Liver (tissue), 3 donors: ENCODE measurements around the gene ALX4.

Source experiments
- ATF3 ChIP-seq: IDR thresholded peaks from 2 replicates; pipeline ENCODE4 v1.6.1; 2016; ENCODE audit warnings: antibody characterized with exemption
- CTCF ChIP-seq: fragments of 150-350 bp; IDR thresholded peaks from 2 replicates; pipeline ENCODE4 v1.5.1; 2017; ENCODE audit warnings: improper control_type of control experiment, low read depth, low read length; ENCODE audit not compliant: missing input control
- GABPA ChIP-seq, 2 donors: IDR thresholded peaks in 1 of 2; conservative IDR thresholded peaks in 1 of 2; 2 replicates each; pipeline ENCODE4 v1.6.1; 2016; ENCODE audit warnings: antibody characterized with exemption in 2 of 2, mild to moderate bottlenecking in 1 of 2, moderate library complexity in 1 of 2
- JUND ChIP-seq, 2 donors: IDR thresholded peaks; 2 replicates each; pipeline ENCODE4 v1.6.1; 2016; ENCODE audit warnings: antibody characterized with exemption in 2 of 2
- MAX ChIP-seq: IDR thresholded peaks from 2 replicates; pipeline ENCODE4 v1.6.1; 2016; ENCODE audit warnings: antibody characterized with exemption
- NR2F2 ChIP-seq: IDR thresholded peaks from 2 replicates; pipeline ENCODE4 v1.6.1; 2016; ENCODE audit warnings: antibody characterized with exemption
- REST ChIP-seq: IDR thresholded peaks from 2 replicates; pipeline ENCODE4 v1.6.1; 2016; ENCODE audit warnings: antibody characterized with exemption, mild to moderate bottlenecking
- SP1 ChIP-seq: IDR thresholded peaks from 2 replicates; pipeline ENCODE4 v1.6.1; 2018; ENCODE audit warnings: antibody characterized with exemption, mild to moderate bottlenecking
- TAF1 ChIP-seq: conservative IDR thresholded peaks from 2 replicates; pipeline ENCODE4 v1.6.1; 2016; ENCODE audit warnings: antibody characterized with exemption, mild to moderate bottlenecking
- donor health status: healthy.
- donor health status: healthy.

- TF ChIP-seq CTCF (no peak), GABPA (IDR thresholded peaks at IDR 0.05 in 1 of 2, conservative IDR thresholded peaks at IDR 0.05 in 1 of 2) (no peak), JUND (IDR thresholded peaks at IDR 0.05) (no peak), MAX (no peak), NR2F2 (no peak), ATF3 (no peak), TAF1 (no peak), SP1 (no peak), REST (no peak)
Observed at GRCh38 chr11:44320289-44320973, 10.5 kb upstream of the ALX4 start.
